Smooth muscle cell of the brain vasculature (primary cell): ENCODE data around the gene ZFYVE21.

Experiments used
- DNase-seq: peaks from one replicate; pipeline ENCODE4 v3.0.0-alpha.2; 2012; ENCODE audit warnings: low read depth, low spot score

Gene ZFYVE21

GRCh38 chr14:103705504-103706284 lies 9.9 kb upstream of the ZFYVE21 start:
- no peak for DNase-seq

GRCh38 chr14:103706551-103707328 lies 8.9 kb upstream of the ZFYVE21 start:
- no peak for DNase-seq

GRCh38 chr14:103707329-103708263 lies 8.0 kb upstream of the ZFYVE21 start:
- DNase-seq: no peak

DNA sequence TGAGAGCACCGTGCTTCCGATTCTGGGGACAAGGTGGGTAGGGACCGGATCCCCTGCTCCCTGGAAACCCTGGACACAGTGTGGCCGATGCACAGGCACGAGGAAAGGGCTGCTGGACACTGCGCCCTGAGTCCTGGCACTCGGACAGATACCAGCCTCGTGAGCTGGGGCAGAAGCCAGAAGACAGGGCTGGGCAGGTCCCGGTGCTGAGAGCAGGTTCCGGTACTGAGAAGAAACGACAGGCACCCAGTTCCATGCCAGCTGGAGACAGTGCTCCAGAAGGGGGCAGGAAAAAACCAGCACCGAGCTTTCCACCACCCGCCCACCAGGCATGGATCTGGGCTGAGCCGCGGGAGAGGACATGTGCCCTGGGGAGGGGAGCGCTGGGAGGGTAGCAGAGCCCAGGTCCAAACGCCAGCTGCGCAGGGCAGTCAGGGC lies 6.8 kb upstream of the ZFYVE21 start:
- no peak for DNase-seq

DNA sequence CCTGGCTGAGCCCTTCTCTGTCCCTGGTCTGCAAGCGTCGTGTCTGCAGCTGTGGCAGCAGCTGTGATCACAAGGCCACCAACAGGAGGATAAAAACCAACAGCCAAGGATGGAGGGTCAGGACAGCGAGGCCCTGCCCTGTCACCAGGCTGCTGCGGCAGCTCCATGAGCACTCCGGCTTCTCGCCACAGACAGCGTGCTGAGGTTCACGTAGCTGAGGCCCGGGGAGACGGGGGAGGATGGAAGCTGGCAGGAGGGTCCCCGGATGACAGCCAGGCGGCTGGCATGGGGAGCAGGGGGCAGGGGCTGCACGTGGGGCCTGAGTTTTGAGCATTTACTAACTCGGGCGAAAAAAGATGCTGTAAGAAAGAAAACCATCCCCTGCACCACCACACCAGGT lies 5.8 kb upstream of the ZFYVE21 start:
- no peak for DNase-seq

DNA sequence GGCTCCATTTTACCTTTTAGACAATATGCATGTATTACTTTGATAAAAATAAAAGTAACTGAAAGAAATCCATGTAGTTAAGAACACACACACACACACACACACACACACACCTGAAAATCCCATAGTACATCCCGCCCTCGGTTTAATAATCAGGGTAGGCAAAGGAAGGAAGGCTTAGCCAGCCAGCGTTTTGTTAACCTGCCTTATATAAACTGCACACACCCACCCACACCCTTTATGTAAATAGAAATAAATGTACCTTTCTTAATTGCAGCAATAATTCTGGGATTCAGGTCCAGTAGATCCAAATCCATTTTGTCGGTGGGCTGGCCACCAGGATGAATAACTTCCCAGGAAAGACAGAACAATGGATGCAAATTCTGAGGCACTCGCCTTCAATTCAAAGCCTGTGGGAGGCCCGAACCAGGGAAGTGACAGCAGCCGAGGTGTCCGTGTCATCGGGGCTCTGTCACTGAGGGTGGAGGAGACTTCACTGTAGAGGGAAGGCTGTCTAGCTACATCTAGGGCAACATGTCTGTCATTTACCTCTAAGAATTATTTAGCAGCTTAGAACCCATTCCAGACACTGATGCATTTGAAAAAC lies 4.7 kb upstream of the ZFYVE21 start:
- no peak for DNase-seq

DNA sequence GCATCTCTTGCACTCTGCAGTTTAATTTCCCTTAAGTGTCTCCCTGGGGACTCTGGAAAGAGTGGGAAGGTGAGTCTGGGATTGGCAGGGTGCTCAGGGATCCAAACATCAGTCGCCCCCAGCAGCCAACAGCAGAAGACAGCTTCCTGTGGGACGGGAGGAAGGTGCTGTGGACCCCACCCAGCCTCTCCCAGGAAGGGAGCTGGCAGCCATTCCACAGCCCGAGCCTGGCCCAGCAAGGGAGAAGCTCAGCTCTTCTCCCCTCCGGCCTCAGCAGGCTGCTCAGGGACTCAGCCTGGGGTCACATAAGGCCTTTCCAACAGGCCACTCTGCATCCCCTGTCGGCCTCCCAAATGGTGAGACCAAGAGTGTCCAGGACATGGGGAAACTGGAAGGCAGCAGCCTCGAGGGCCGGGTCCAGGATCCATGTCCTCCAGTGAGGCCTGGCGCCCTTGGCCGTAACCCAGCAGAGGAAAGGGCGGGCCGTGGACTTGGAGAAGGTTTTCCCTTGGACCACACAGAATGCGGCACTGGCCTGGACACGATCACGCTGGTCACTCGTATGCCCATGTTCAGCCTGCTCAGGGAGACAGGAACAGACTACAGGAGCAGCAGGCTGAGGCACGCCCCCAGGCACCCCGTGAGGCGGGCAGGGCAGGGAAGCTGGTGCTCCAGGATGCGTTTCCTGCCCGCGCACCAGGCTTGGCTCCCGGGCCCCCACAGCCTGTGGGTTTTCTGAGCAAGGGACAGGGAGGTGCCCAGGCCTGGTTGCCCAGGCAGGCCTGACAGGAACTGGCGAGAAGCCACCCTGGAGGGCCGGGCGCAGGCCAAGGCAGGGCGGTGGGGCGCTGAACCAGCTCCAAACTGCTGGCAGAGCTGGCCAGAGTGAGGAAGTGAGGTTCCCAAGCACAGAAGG lies 3.8 kb upstream of the ZFYVE21 start:
- DNase-seq: no peak

- DNase-seq: no peak
Observed at GRCh38 chr14:103712633-103713247, 2.9 kb upstream of the ZFYVE21 start.

DNA sequence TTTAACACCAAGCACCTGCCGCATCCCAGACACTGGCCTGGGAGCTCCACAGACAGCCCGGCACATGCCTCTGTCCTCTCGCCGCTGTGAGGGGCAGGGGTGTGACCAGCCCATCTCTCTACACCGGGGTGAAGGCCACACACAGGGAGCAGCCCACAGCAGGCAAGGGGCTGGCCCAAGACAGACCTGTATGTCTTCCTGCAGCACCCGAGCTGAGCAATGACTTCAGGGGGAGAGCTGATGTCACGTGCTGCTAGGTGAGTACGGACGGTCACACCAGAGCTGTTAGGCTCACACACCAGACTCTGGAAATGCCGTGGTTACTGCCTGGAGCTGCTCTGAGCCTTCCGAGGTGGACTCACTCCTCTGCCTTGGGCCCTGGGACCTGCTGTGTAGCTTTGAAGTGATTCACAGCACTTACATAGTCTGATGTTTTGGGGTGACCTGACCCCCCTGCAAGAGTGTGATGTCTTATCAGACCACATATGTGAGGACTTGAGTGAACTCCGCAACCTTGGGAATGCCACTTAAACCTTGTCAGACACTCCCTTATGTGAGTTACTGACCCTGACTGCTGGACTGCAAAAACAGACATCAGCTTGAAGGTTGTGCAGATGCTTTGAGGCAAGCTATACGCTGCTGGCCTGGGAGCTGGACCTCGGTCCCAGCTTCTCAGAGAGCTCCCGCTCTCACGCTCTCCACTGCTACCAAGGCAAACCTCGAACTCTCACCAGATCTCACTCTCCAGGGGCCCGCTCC lies 2.1 kb upstream of the ZFYVE21 start:
- DNase-seq: no peak

- DNase-seq: no peak
Observed at GRCh38 chr14:103714063-103714724, 1.4 kb upstream of the ZFYVE21 start.

DNA sequence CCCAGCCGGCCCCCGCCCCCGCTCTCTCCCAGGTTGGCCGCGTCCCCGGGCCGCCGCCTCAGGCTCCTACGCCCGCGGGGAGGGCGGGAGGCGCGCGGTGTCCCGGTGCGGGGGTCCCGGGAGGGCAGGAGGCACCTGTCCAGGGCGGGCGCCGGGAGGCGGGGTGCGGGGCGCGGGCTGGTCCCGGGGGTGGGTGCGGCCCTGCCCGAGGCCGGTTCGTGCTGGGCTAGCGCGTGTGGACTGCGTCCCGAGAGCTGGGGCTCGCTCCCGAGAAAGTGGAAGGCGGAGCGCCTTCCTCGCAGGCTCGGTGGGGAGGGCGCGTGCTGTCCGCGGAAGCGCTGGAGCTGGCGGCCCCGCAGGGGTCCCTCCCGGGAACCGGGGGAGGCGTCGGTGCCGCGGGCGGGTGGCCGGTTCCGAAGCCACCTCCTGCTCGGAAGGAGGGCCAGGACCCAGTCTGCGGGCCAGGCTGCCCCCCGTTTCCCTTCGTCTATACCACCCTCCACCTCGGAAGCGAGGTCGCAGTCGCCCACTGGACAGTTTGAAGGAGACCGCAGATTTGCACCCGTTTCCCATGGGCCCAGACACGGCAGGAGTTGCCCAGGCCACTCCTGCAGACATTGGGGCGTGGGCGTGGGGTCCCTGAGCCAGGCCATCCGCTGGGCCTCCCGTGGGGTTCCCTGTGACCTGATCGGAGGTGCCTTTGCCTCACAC lies 636 bp downstream of the ZFYVE21 start:
- no peak for DNase-seq

DNA sequence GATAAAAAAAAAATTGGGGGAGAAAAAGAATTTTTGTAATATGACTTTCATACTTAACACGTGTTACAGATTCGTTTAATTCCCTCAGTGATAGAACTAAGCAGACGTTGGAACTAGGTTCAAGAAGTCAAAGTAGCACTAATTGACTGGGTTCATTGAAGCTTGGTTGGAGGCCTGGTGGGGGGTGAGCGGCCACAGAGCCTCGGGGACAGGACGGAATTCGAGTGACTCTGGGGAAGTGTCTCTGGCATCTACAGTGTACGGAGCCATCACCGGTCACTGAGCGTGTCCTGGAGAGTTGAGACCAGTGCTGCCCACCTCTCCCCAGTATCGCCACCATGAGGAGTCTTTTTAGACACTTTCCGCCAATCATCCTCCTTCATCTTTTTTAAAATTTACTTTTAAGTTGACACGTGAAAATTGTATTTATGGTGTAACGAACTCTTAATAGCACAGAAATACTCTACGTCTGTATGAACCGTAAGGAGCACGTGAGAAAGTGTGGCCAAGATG lies 1.3 kb downstream of the ZFYVE21 start:
- DNase-seq: no peak

DNA sequence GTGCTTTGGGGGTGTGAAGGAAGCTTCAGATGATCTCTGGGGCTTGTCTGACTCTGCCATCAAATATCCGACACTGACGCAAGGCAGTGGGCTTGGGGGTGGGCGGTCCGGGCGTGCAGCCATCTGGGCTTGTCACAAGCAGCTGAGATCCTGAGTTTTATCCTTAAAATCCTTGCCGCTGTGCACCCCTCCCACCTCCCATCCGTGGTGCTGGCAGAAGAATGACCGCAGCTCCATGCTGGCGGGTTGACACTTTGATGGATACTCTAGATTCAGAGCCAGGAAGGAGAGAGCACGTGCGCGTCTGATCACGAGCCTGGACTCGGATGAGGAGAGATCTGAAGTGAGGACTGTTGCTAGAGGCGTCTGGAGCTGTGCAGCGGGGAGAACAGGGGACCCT lies 3.0 kb downstream of the ZFYVE21 start:
- no peak for DNase-seq

- DNase-seq: no peak
Observed at GRCh38 chr14:103719751-103720150, 4.1 kb downstream of the ZFYVE21 start.

DNA sequence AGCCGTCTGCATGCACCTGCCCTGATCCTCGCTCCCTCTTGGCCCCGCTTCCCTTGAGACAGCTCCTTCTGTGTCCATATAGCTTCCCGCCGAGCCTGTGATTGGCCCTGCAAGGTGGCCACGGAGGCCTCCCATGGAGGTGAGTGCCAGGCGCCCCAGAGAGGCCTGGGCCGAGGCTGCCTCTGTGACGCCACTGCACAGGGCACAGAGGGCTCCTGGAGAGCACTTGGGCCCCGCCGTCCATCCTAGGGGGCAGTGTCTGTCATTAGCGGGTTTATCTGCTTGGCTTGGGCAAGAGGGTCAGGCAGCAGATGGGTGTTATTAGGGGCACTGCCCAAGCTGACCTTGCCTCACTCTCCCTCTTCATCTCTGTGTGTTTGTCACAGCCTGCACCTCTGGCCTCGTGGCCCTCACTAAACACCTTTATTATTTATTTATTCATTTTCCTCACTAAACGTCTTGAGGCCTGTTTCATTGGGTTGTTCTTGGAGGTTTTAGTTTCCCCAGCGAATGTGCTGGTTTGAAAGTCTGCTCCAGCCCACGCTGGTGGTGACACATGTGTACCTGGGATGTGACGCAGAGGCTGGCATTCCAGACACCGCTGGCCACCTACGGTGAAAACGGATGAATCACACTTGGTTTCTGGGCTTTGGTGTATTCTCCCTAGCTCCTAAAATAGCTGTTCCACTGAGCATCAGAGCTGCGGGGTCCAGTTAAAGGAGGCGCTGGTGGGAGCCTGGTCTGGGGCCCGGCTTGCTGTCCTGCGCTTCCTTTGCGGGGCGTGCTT lies 5.9 kb downstream of the ZFYVE21 start:
- peak; percentile 20 for DNase-seq

GRCh38 chr14:103723748-103724081 lies 8.1 kb downstream of the ZFYVE21 start:
- DNase-seq: no peak

DNA sequence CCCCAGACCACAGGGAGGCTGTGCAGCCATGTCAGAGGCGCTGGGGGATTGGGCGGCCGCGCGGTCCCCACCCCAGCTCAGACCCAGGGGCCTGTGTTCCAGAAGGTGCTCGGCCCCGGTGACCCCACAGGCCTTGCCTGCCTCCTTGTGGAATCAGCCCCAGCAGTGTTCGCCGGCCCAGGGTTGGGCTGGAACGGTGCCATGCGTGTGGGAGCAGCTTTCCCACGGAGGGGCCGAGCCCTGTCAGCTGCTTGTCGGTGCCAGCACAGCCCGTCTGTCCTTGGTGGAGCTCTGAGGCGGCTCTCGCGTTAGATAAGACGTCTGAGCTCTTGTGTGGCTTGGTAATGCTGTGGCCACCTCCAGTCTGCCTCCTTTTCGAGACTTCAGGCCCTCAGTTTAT lies 8.5 kb downstream of the ZFYVE21 start:
- no peak for DNase-seq
